ENCODE results near the gene DCBLD1.

Gene DCBLD1

GRCh38 chr6:117591405-117591804, 108.9 kb downstream of the DCBLD1 start:
- in situ Hi-C loops (cut with MboI; ENCODE audit: low pct_unique_long_range_greater_than_20kb, low sequenced_read_pairs, unreplicated experiment) = no loop called here
- DNase-seq (ENCODE audit: low spot score) = no peak
- TF ChIP-seq CTCF (IDR thresholded peaks at IDR 0.05; ENCODE audit: extremely low read depth, insufficient read depth, missing control alignments) = no peak

- in situ Hi-C loops (cut with MboI; ENCODE audit: low pct_unique_long_range_greater_than_20kb, low sequenced_read_pairs, unreplicated experiment) = no loop called here
- TF ChIP-seq CTCF (IDR thresholded peaks at IDR 0.05; ENCODE audit: extremely low read depth, insufficient read depth, missing control alignments) = no peak
- no peak for DNase-seq (ENCODE audit: low spot score)
Measured at GRCh38 chr6:117592983-117593759, 110.7 kb downstream of the DCBLD1 start.

DNA sequence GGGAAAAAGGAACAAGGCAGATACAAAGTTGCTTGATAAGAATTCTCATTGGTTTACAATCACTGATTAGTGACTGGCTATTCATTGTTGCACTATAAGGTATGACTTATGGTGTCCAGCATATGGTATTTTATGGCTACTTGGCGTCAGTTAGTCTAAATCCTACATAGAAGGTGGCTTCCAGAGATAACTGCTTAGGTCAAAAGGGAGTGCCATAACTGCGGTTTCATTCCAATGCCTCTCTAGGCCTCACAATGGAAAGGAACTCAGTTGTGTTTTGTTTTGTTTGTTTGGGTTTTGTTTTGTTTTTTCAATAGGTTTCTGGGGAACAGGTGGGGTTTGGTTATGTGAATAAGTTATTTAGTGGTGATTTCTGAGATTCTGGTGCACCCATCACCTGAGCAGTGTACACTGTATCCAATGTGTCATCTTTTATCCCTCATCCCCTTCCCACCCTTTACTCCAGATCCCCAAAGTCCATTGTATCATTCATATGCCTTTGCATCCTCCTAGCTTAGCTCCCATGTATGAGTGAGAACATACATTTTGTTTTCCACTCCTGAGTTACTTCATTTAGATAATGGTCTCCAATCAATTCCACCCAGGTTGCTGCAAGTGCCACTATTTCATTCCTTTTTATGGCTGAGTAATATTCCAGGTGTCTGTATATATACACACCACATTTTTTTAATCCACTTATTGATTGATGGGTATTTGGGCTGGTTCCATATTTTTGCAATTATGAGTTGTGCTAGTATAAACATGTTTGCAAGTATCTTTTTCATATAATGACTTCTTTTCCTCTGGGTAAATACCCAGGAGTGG, 112.8 kb downstream of the DCBLD1 start:
- in situ Hi-C loops (cut with MboI; ENCODE audit: low pct_unique_long_range_greater_than_20kb, low sequenced_read_pairs, unreplicated experiment) = no loop called here
- TF ChIP-seq CTCF (IDR thresholded peaks at IDR 0.05; ENCODE audit: extremely low read depth, insufficient read depth, missing control alignments) = no peak
- DNase-seq (ENCODE audit: low spot score) = no peak

DNA sequence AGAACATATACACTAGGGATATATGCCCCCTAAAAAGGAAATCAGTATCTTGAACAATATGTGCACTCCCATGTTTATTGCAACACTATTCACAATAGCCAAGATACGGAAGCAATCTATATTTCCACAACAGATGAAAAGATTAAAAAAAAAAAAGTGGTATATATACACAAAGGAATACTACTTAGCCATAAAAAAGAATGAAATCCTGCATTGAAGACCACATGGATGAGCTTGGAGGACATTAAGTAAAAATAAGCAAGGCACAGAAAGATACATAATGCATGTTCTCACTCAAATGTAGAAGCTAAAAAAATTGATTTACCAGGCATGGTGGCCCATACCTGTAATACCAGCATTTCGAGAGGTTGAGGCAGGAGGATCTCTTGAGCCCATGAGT, 115.3 kb downstream of the DCBLD1 start:
- TF ChIP-seq CTCF (IDR thresholded peaks at IDR 0.05; ENCODE audit: extremely low read depth, insufficient read depth, missing control alignments) = no peak
- no peak for DNase-seq (ENCODE audit: low spot score)
- in situ Hi-C loops (cut with MboI; ENCODE audit: low pct_unique_long_range_greater_than_20kb, low sequenced_read_pairs, unreplicated experiment) = no loop called here
